IMR-90 (cell line): ENCODE data around the gene WDTC1. TPM values are rescaled to one million over a fixed set of nuclear protein-coding genes. Genes with fewer than 3 reads are reported as not detected.

Source experiments
- ATAC-seq: fragments of 200-7000 bp; cut with Tn5 transposase; 2 replicates; pipeline ENCODE4 v1.9.1; 2020; ENCODE audit warnings: low read depth, mild to moderate bottlenecking, moderate library complexity
- BruUV-seq: library from RNA; stranded (reverse); fragments of 400-500 nt; replicated peaks from 2 replicates; lab custom pipeline; 2021; lab: Mats Ljungman, UMichigan
- CTCF ChIA-PET: fragments of 300-600 bp; formaldehyde crosslinking; extraction: SDS; loops from one replicate; lab custom pipeline; 2021; ENCODE audit warnings: antibody characterized with exemption; lab: Yijun Ruan, JAX
- POLR2A ChIA-PET: fragments of 300-600 bp; sonication (Branson Sonifier 250); formaldehyde crosslinking; loops from one replicate; lab custom pipeline; 2022; ENCODE audit warnings: antibody characterized with exemption; ENCODE audit not compliant: unreplicated experiment; lab: Charles Lee
- DNase-seq: peaks from one replicate; pipeline ENCODE4 v3.0.0; 2013
- H2AFZ ChIP-seq: replicated peaks from 2 replicates; pipeline ENCODE3; 2013; ENCODE audit warnings: low read length, mild to moderate bottlenecking; ENCODE audit not compliant: poor library complexity
- H2AK5ac ChIP-seq: 2 replicates; pipeline ENCODE4 v1.6.1; 2013; ENCODE audit warnings: low read depth, low read length, inconsistent platforms
- H2AK9ac ChIP-seq: replicated peaks from 2 replicates; pipeline ENCODE3; 2013; ENCODE audit warnings: mild to moderate bottlenecking, low read depth, low read length, moderate library complexity; ENCODE audit not compliant: poor library complexity
- H2BK120ac ChIP-seq: 2 replicates; pipeline ENCODE4 v1.6.1; 2013; ENCODE audit warnings: low read depth, low read length, inconsistent platforms
- H2BK15ac ChIP-seq: 3 replicates; pipeline ENCODE4 v1.6.1; 2013; ENCODE audit warnings: low read depth, low read length, inconsistent platforms
- H2BK20ac ChIP-seq: 2 replicates; pipeline ENCODE4 v1.6.1; 2013; ENCODE audit warnings: low read depth, mild to moderate bottlenecking, inconsistent platforms, low read length, moderate library complexity
- H2BK5ac ChIP-seq: 2 replicates; pipeline ENCODE4 v1.6.1; 2013; ENCODE audit warnings: mild to moderate bottlenecking, low read depth, low read length, inconsistent platforms; ENCODE audit not compliant: poor library complexity, severe bottlenecking
- H3K14ac ChIP-seq: replicated peaks from 2 replicates; pipeline ENCODE4 v1.6.1; 2013; ENCODE audit warnings: low read depth, low read length, inconsistent platforms
- H3K18ac ChIP-seq: 2 replicates; pipeline ENCODE4 v1.6.1; 2013; ENCODE audit warnings: low read depth, low read length, control low read depth
- H3K23ac ChIP-seq: 2 replicates; pipeline ENCODE4 v1.6.1; 2013; ENCODE audit warnings: low read depth, low read length, inconsistent platforms
- H3K27ac ChIP-seq: 2 replicates; pipeline ENCODE4 v1.5.1; 2013; ENCODE audit warnings: mild to moderate bottlenecking, control low read depth, low read length; ENCODE audit not compliant: insufficient read depth
- H3K27me3 ChIP-seq: 2 replicates; pipeline ENCODE4 v1.6.1; 2013; ENCODE audit warnings: low read length; ENCODE audit not compliant: control insufficient read depth, insufficient read depth
- H3K36me3 ChIP-seq: 2 replicates; pipeline ENCODE4 v1.6.1; 2013; ENCODE audit warnings: low read length, mixed read lengths; ENCODE audit not compliant: control insufficient read depth, insufficient read depth
- H3K4ac ChIP-seq: 2 replicates; pipeline ENCODE4 v1.6.1; 2013; ENCODE audit warnings: low read depth, low read length, inconsistent platforms
- H3K4me1 ChIP-seq: 2 replicates; pipeline ENCODE4 v1.6.1; 2013; ENCODE audit warnings: low read length, mixed read lengths; ENCODE audit not compliant: control insufficient read depth, insufficient read depth
- H3K4me2 ChIP-seq: 2 replicates; pipeline ENCODE4 v1.6.1; 2013; ENCODE audit warnings: low read depth, mild to moderate bottlenecking, control low read depth, low read length, moderate library complexity
- H3K4me3 ChIP-seq: 2 replicates; pipeline ENCODE4 v1.5.1; 2013; ENCODE audit warnings: low read depth, mild to moderate bottlenecking, control low read depth, low read length, moderate library complexity; ENCODE audit not compliant: insufficient read depth
- H3K56ac ChIP-seq: 2 replicates; pipeline ENCODE4 v1.6.1; 2013; ENCODE audit warnings: low read length, inconsistent platforms; ENCODE audit not compliant: insufficient read depth; ENCODE audit errors: extremely low read depth
- H3K79me1 ChIP-seq, 2 experiments: 2 replicates each; pipeline ENCODE4 v1.6.1; 2013; ENCODE audit warnings: low read length in 2 of 2, inconsistent platforms in 1 of 2, low read depth in 1 of 2
- H3K9ac ChIP-seq: 2 replicates; pipeline ENCODE4 v1.6.1; 2013; ENCODE audit warnings: low read depth, low read length, control low read depth
- H3K9me1 ChIP-seq: 2 replicates; pipeline ENCODE4 v1.6.1; 2013; ENCODE audit warnings: low read length, inconsistent platforms; ENCODE audit not compliant: insufficient read depth
- H3K9me3 ChIP-seq: 2 replicates; pipeline ENCODE4 v1.6.1; 2013; ENCODE audit warnings: low read length; ENCODE audit not compliant: control insufficient read depth, insufficient read depth
- H4K20me1 ChIP-seq: 2 replicates; pipeline ENCODE4 v1.6.1; 2013; ENCODE audit warnings: low read length, inconsistent platforms; ENCODE audit not compliant: insufficient read depth
- H4K5ac ChIP-seq: 2 replicates; pipeline ENCODE4 v1.6.1; 2013; ENCODE audit warnings: mild to moderate bottlenecking, low read depth, low read length, control low read depth
- H4K8ac ChIP-seq, 2 experiments: 2 replicates each; pipeline ENCODE4 v1.6.1; 2013; ENCODE audit warnings: low read depth in 2 of 2, low read length in 2 of 2, control low read depth in 1 of 2, inconsistent platforms in 1 of 2
- H4K91ac ChIP-seq: 2 replicates; pipeline ENCODE4 v1.6.1; 2013; ENCODE audit warnings: low read depth, low read length, inconsistent platforms; ENCODE audit not compliant: insufficient read depth
- BHLHE40 ChIP-seq: fragments of 150-350 bp; IDR thresholded peaks from 2 replicates; pipeline ENCODE4 v1.6.1; 2016; ENCODE audit warnings: mild to moderate bottlenecking, low read depth, low read length
- CEBPB ChIP-seq: IDR thresholded peaks from 2 replicates; pipeline ENCODE4 v1.6.1; 2012; ENCODE audit warnings: low read depth, low read length, improper control_type of control experiment
- CHD1 ChIP-seq: IDR thresholded peaks from 2 replicates; pipeline ENCODE4 v1.6.1; 2012; ENCODE audit warnings: low read depth, low read length, improper control_type of control experiment
- CTCF ChIP-seq: conservative IDR thresholded peaks from 2 replicates; pipeline ENCODE4 v1.5.1; 2012; ENCODE audit warnings: mild to moderate bottlenecking, low read depth, low read length, improper control_type of control experiment
- ELK1 ChIP-seq: fragments of 150-350 bp; IDR thresholded peaks from 2 replicates; pipeline ENCODE4 v1.6.1; 2016; ENCODE audit warnings: low read depth, mild to moderate bottlenecking, low read length, moderate library complexity, borderline replicate concordance
- FOS ChIP-seq: fragments of 150-350 bp; IDR thresholded peaks from 2 replicates; pipeline ENCODE4 v1.6.1; 2016; ENCODE audit warnings: low read depth, low read length
- MAFK ChIP-seq: IDR thresholded peaks from 2 replicates; pipeline ENCODE4 v1.6.1; 2012; ENCODE audit warnings: low read depth, low read length, improper control_type of control experiment
- MAZ ChIP-seq: IDR thresholded peaks from 2 replicates; pipeline ENCODE4 v1.6.1; 2012; ENCODE audit warnings: low read depth, mild to moderate bottlenecking, low read length, improper control_type of control experiment, moderate library complexity, borderline replicate concordance
- MXI1 ChIP-seq: IDR thresholded peaks from 2 replicates; pipeline ENCODE4 v1.6.1; 2012; ENCODE audit warnings: low read depth, mild to moderate bottlenecking, low read length, moderate library complexity, borderline replicate concordance
- NFE2L2 ChIP-seq: fragments of 150-350 bp; IDR thresholded peaks from 2 replicates; pipeline ENCODE4 v1.6.1; 2016; ENCODE audit warnings: low read depth, mild to moderate bottlenecking, low read length
- POLR2A ChIP-seq: IDR thresholded peaks from 2 replicates; pipeline ENCODE4 v1.6.1; 2012; ENCODE audit warnings: mild to moderate bottlenecking, low read depth, low read length
- RAD21 ChIP-seq: IDR thresholded peaks from 2 replicates; pipeline ENCODE4 v1.6.1; 2012; ENCODE audit warnings: low read length, improper control_type of control experiment
- RCOR1 ChIP-seq: IDR thresholded peaks from 2 replicates; pipeline ENCODE4 v1.6.1; 2012; ENCODE audit warnings: mild to moderate bottlenecking, low read length, improper control_type of control experiment; ENCODE audit not compliant: insufficient replicate concordance
- RFX5 ChIP-seq: IDR thresholded peaks from 2 replicates; pipeline ENCODE4 v1.8.0; 2012; ENCODE audit warnings: low read depth, mild to moderate bottlenecking, low read length, moderate library complexity
- SMC3 ChIP-seq: fragments of 150-350 bp; IDR thresholded peaks from 2 replicates; pipeline ENCODE4 v1.6.1; 2016; ENCODE audit warnings: low read depth, mild to moderate bottlenecking, antibody characterized with exemption, low read length, moderate library complexity
- USF2 ChIP-seq: fragments of 150-350 bp; IDR thresholded peaks from 2 replicates; pipeline ENCODE4 v1.6.1; 2017; ENCODE audit warnings: mild to moderate bottlenecking, antibody characterized with exemption, low read length, low read depth
- WGBS, 2 experiments: methylation state at CpG; one replicate each; pipeline versions ENCODE4 v1.1.5 to v1.1.7; 2013; ENCODE audit warnings: missing lambda C conversion rate in 2 of 2; ENCODE audit not compliant: insufficient read length in 1 of 2; ENCODE audit errors: extremely low coverage in 2 of 2; 5-methylcytosine and 5-hydroxymethylcytosine counted together
- dilution Hi-C: fragments of 300-500 bp; cut with HindIII; formaldehyde crosslinking; loops from one replicate; pipeline ENCODE4 v1.14.3; 2018; ENCODE audit warnings: low sequenced_read_pairs; ENCODE audit not compliant: unreplicated experiment
- in situ Hi-C: fragments of 300-500 bp; cut with MboI; formaldehyde crosslinking; loops from 3 replicates; pipeline ENCODE4 v1.14.3; 2019; ENCODE audit warnings: low sequenced_read_pairs, inconsistent platforms, mixed read lengths
- intact Hi-C: fragments of 100-400 bp; cut with micrococcal nuclease; formaldehyde crosslinking; loops from 2 replicates; pipeline ENCODE4 v1.10.0; 2022
- polyA plus RNA-seq, 3 experiments: library from polyadenylated mRNA; depleted of rRNA; stranded (reverse); fragments of >200 nt; gene quantifications; 2 replicates each; pipeline ENCODE4 v1.2.3, GENCODE V29; 2012; ENCODE audit warnings: low replicate concordance in 1 of 3
- total RNA-seq: library from RNA; depleted of rRNA; stranded (reverse); fragments of >200 nt; gene quantifications from 2 replicates; pipeline ENCODE4 v1.2.3, GENCODE V29; 2012

WDTC1 gene
- total and polyA plus RNA-seq, 2 of the 4 experiments (the other 2 are of a cell fraction), result 9.9 to 15.2 TPM

- Histone ChIP-seq H3K23ac (no peak overlapping the region), H3K9ac (no peak overlapping the region), H4K20me1 (peaks cover 44% of the 10 kb centered on the region), H2BK20ac (no peak overlapping the region), H3K36me3 (peaks cover 56% of the 10 kb centered on the region), H3K9me1 (peaks cover 3% of the 10 kb centered on the region; the same call in 1 of the 2 replicates), H3K4me1 (0 out of 2 replicates have a peak, but pooled peaks cover 2% of the 10 kb centered on the region), H4K91ac (no peak overlapping the region), H3K79me1 (peaks cover 16 to 56% of the 10 kb centered on the region in 2 experiments), H3K9me3 (no peaks in the 10 kb centered on the region), H2BK15ac (no peak overlapping the region), H3K4me2 (no peak overlapping the region), H4K8ac (no peak overlapping the region), H3K4me3 (no peak overlapping the region), H2AFZ (no peak overlapping the region), H4K5ac (no peak overlapping the region), H2BK5ac (no peak overlapping the region), H3K18ac (no peak overlapping the region), H3K27me3 (no peaks in the 10 kb centered on the region), H3K27ac (no peak overlapping the region), H2AK9ac (no peak overlapping the region), H2AK5ac (no peak overlapping the region), H3K4ac (no peak overlapping the region), H3K56ac (no peak overlapping the region), H2BK120ac (no peak overlapping the region), H3K14ac (no peak overlapping the region)
- intact Hi-C loops, result no loop called here
- BruUV-seq, result no TSS peak
- in situ Hi-C loops, result no loop called here
- ChIA-PET POLR2A (no interaction called here), CTCF (no interaction called here)
- no peak for ATAC-seq
- TF ChIP-seq SMC3 (no peak), POLR2A (no peak), RCOR1 (no peak), RFX5 (no peak), RAD21 (no peak), MAZ (no peak), MXI1 (no peak), CHD1 (no peak), CTCF (no peak), BHLHE40 (no peak), FOS (no peak), USF2 (no peak), MAFK (no peak), NFE2L2 (no peak), ELK1 (no peak), CEBPB (no peak)
- DNase-seq, result no peak
- 83% methylated on average over 1 of the region's 8 CpGs; no CpG with 5 or more reads in 1 of the 2 experiments for WGBS, 2 experiments
- dilution Hi-C loops, result no loop called here
Measured at GRCh38 chr1:27330786-27331185, 96.4 kb downstream of the WDTC1 start.
